ENCODE measurements around the gene ZNF554.

The ZNF554 gene

DNA sequence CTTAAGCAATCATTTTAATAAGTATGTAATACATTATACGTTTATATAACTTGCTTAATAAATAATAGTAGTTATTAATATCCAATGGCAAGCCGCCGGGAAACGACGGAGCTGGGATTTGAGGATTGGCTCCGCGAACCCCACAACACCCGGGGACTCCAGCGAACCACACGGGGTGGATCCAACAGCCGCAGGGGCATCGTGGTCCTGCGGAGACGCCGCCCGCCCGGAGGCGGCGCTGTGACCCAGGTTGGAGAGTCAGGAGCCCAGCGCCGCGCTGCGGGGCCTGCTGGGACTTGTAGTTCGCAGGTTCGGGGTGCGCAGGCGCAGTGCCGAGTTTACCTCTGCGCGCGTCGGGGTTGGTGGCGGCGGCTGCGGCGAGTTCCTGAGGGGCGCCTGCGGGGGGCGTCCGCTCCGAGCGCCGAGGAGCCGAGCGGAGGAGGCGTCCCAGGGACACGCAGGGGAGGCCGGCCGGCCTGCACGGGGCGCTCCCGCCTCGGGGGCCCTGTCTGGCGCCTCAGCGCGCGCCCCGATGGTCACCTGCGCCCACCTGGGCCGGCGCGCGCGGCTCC is at the start of gene ZNF554:
ZNF554 (plus strand) TSS at position 329 of the 572 bp plus-strand sequence; CDS start at position 533, 204 bp downstream.
- peak within 1 kb of the TSS; percentile 72 for H3K4me3 ChIP-seq (ENCODE audit: low read depth, low read length)

DNA sequence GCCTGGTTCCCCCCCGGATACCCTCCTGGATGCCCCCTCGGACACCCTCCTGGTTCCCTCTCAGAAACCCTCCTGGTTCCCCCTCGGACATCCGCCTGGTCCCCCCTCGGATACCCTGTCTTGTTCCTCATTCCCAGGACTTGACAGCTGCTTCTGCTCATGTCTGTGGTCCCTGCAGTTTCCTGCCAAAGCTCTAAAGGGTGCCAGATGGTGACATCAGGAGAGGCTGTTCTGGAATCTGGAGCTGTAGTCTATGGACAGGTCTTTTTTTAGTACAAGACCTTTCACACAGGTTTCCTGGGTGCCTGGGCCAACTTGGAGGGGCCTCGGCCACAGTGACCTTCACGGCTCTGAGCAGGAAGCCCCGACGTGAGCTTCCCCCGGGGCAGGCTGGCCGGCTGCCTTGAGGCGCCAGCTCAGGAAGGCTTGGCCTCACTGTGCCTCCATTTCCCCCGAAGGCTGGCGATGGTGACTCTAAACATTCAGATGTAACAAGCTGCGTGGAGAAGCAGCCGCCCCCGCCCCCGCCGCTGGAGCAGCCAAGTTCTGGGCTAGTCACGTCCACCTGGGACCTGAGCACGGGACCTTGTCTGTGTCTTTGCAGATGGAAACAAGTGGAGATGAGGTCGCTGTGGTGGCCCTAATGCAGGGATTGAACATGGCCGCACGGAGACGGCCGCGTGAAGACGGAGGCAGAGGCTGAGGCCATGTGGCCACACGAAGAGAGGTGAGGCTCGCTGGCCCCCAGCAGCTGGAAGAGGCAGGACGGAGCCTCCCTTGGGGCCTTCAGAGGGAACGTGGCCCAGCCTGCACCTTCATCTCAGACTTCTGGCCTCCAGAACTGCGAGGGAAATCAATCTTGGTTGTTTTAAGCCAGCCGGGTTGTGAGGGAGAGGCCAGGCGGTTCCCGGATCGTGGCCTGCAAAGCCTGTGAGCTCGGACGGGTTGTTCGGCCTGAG is 49.3 kb upstream of the ZNF554 start:
- no peak overlapping the region for H3K4me3 ChIP-seq (ENCODE audit: low read depth, low read length)

DNA sequence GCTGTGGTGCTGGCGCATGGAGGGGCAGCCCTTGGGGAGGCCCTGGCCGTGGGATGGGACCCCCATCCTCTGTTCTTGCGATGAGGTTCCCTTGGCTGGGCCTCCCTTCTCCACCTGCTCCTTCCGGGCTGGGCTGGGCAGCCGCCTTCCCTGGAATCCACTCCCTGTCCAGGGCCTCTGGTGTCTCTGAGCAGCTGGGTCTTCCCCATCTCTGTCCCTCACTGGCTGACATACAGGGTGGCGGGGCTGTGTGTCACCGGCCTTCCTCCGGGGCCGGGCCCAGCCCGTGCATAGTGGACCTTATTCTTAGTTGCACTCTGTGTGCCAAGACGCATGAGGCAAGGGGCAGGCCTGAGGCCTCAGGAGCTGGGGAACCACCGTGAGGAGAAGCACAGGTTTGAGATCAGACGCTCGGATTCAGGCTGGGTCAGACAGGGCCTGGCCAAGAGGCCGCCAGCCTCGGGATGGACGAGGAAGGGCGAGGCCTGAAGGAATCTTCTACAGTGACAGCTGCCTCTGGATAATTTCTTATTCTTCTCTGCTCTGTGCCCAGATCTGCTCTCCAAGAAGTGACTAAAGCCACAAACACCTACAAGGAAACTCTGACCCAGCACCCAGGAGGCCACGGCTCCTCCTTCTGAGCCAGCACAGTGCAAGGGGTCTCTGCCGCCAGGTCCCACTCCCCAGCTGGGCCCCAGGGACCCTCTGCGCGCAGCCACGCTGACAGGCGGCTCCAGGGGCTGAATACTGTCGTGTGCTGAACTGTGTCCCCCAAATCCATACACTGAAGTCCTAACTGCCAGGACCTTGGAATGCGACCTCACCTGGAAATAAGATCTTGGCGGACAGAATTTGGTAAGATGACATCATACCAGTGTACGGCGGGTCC is 47.6 kb upstream of the ZNF554 start:
- no peak overlapping the region for H3K4me3 ChIP-seq (ENCODE audit: low read depth, low read length)

DNA sequence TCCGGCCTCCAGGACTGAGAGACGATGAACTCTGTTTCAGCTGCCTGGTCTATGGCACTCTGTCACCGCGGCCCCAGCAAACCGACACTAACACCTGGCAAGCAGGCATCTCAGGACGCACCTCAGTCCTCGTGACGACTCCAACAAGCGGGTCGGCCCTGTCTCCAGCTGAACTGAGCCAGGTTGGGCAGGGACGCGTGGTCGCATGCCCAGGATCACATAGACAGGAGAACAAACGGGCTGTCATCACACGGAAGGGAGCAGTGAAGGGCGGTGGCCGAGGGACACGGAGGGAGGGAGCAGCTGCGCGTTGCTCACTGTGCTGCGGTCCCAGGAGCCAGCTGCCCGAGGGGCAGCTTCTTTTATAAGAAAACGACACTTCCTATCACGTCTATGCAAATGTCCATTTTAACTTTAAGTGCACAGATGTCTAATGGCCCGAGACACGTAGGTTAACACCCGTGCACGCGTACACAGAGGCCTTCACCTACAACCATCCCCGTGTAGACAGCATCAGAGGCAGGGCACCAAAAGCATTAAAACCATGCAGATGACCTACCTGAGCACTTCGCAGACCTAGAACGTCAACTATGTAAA is 45.5 kb upstream of the ZNF554 start:
- no peak overlapping the region for H3K4me3 ChIP-seq (ENCODE audit: low read depth, low read length)

DNA sequence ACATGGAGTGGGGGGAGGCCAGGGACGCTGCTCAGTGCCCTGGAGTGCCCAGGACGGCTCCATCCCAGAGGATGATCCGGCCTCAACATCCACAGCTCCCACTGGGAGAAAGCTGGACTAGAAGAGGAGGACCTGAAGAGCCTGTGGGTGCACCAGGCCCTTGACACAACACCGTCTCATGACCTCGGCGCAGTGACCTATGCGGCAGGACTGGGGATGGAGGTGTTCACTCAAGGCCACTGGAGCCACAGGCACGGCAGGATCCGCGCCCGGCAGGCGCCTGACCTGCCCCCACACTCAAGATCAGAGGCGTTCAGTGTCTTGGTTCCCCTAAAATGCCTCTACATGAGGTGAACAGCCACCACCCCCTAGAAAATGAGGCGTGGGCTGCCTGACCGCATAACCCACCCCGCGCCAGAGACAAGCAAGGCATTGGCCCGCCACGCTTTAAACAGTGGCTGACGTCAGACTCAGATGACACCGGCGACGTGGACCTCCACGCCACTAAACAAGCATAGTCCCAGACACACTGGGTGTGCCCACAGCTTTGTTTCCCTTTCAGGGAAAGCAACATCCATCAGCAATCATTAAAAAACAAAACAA is 44.6 kb upstream of the ZNF554 start:
- no peak overlapping the region for H3K4me3 ChIP-seq (ENCODE audit: low read depth, low read length)

DNA sequence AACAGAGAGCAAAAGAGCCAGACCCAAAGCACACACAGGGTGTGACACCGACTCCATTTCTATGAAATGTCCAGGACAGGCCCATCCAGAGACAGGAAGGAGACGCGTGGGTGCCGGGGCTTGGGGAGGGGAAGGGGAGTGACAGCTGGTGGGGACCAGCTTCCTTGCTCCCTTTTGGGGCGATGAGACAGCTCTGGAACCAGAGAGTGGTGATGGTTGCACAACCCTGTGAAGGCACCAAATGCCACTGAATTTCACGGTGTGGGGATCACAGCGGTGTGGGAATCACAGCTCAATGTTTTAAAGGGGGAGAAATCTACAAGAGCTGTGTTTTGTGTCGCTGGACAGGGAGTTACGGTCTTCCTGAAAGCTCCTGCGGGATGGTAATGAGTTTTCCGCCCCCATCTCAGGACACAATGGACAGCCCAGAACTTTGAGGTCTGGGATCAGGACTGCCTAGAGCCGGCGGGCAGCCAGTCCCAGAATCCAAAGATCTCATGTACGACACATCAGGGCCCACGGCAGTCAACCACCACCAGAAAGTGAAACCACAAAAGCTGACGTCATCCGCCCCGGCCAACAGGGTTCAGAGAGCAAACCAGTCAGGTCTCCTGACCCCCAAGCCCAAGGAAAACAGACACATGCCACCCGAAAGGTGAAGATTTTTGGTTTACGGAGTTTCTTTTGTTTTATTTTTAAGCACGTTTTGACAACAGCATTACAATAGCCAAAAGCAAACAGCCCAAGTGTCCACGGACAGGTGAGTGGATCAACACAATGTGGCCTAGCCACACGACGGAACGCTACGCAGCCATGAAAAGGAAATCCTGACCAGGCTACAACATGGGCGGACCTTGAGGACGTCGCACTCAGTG is 43.9 kb upstream of the ZNF554 start:
- no peak overlapping the region for H3K4me3 ChIP-seq (ENCODE audit: low read depth, low read length)

DNA sequence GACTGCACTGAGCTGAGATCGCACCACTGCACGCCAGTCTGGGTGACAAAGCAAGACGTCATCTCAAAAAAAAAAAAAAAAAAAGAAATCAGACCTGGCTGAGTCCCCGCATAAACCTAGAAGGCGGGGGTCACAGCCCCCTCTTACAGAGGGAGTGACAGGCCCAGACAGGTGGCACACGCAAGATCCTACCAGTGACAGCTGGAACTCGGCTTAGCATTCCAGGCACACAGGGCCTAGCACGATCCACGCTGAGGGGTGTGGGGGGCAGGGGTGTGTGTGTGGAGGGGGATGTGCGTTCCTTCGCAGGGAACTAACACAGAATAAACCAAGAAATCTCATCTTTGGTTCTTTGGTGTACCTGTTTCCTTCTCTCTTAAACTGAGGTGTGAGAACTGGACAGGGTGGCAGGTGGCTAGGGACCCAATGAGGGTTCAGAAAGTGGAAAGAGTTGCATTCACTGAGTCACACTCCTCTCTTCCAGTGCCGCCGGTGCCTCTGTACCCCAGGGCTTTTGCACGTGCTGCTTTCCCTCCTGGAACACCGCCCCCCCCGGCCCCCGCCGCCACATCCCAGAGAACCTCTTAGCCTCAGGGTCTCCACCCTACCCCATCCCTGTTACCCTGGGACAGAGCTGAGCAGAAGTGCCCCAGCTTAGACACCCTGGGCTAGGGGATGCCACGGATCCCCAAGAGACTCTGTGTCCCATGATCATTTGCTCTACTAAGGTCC is 41.5 kb upstream of the ZNF554 start:
- no peak overlapping the region for H3K4me3 ChIP-seq (ENCODE audit: low read depth, low read length)

DNA sequence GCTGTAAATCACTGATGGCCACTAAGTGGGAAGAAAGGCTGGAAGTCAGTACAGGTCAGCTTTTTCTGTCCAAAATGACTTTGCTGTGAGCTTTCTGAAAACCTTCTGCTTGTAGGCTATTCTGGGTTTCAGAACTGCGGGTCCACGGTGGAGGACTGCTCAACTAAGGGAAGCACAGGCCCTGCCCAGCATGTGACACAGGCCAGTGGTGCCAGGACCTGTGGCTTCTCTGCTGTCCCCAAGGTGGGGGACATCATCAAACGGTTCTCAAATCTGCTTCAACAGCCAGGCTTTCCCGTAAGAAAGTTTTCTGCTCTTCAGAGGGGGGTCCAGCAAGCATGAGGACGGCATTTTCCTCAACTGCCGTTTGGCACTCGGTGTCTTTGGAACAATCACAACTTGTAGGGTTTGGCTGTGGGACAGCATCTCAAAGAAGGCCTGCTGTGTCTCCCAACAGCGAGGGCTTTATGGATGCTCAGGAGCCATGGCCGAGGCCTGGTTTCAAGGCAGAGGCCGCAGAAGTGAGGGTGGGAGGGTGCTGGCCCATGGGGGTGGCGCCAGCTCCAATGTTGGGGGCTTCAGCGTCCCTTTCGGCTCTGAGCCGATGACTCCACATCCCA is 40.4 kb upstream of the ZNF554 start:
- H3K4me3 ChIP-seq (ENCODE audit: low read depth, low read length) = no peak overlapping the region

DNA sequence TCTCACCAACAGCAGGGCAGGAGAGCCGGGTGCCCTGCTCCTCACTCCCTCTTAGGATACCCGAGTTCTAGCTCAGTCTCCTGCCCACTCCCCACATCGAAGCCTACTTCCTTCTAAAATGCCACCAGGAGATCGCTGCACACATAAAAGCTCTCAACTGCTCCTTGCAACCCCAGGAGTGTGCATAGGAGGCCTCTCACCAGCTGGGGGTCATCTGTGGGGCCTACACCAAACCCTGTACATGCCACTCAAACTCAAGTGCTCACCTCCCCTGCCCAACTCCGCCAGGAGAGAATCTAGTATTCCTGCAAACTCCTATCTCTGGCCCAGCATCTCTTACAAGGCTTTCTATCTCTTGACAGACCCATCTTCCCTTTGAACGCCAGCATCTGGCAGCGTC is 39.4 kb upstream of the ZNF554 start:
- no peak overlapping the region for H3K4me3 ChIP-seq (ENCODE audit: low read depth, low read length)

DNA sequence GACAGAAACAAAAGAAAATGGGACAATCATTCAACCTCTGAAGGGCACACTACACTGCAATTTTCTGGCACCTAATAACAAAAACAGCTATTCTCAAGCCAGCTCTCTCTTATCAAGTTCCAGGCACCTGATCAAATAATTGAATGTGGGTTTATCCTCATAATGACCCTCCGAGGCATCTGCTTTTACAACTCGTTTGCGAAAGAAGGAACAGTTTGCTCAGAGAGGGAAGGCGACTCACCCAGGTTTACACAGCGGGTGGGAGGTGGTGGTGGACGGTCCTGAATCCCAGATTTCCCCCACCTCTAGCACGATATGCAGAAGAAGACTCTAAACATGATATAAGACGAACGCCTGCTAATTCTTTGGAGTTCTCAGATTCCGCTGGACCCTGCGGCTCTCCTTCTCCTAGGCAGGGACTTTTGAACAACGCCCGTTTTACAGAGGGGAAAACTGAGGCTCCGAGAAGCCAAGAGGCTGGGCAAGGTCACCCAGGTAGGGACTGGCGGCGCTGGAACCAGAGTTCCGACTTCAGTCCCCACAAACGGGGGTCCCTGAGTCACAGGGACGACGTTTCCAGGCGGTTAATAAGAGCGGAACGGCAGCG is 37.2 kb upstream of the ZNF554 start:
- H3K4me3 ChIP-seq (ENCODE audit: low read depth, low read length) = peak overlapping the region; percentile 85

DNA sequence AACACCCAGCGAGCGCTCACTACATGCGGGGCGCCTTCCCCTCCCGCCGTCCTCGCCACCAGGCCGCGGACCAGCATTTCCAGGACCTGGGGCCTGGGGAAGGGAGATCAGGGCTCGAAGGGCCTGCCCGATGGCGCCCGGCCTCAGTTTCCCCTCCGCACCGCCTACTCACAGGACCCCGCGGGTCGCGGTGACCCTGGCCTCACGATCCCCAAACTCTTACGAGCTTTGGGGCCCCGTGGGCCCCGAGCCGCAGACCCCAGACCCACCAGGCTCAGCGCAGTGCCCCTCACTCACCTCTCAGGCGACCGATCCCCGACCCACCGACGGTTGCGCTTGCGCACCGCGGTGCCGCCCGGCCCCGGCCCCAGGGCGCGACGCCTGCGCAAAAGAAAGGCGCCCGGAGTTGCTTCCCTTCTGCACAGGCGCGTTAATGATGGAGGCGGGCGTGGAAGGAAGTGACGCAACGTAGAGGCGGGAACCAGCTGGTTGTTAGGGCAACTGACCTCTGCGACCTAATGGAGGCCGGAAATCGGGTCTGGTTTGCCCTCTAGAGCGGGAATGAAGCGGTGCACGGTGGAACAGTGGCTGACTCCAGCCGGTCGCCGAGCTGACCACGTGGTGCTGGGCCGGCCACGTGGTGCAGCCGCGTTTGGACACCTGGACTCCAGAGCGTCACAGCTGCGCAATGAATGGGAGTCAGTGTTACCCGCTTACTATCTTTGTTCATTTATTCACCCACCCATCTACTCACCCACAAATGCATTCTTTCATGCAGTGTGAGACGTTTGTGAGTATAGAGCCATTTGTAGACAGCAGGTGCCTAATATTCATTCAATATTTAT is 36.5 kb upstream of the ZNF554 start, which contains the start of gene SGTA:
SGTA (minus strand) TSS at position 338 of the 845 bp plus-strand sequence. CDS start 14,205 bp downstream, outside the sequence.
- peak within 1 kb of the TSS; percentile 85 for H3K4me3 ChIP-seq (ENCODE audit: low read depth, low read length)

DNA sequence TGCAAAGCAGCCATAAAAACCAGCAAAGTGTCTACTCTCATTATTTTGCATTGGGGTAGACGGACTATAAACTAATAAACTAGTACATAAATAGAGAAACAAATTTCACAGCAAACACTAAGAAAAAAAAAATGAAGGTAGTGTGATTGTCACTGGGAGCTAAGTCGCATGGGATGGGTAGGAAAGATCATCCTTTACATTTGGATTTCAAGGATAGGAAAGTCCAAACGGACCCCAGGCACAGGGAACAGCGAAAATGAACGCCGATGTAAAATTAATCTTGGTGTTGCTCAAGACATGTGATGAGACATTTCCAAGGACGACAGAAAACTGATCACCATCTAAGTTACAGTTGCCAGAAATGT is 35.9 kb upstream of the ZNF554 start:
- H3K4me3 ChIP-seq (ENCODE audit: low read depth, low read length) = no peak overlapping the region

DNA sequence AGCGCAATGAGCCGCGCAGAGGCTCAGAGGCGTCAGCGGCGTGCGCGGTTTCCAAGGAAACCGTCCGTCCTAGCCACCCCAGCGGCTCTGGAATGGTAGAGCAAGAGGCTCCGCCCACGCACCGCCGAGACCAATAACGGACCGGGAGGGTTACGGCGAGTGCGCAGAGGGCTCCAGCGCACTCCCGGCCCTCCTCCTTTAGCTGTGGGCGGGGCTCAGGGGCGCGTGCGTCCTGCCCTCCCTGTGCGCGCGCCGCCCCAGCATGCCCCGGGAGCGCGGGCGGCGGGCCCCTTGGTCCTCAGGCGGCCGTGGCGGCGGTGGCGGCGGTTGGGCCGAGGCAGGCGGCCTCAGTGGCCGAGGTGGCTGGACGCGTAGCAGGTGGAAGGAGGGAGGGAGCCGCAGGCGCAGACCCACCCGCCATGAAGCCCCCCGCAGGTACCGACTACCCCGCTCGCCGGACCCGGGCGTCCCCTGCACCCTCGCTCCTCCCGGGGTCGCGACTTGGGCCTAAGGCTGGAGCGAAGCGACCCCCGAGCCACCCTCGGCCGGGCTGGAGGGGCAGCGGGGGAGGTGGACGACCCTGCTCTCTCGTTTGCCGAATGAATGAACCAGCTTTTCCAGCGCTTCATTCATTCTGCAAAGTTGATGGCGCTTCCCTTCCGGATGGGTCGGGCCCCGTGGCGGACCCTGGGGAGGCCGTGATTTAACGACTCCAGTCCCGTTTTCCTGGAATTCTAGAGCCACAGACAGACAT is 34.2 kb upstream of the ZNF554 start, which contains the start of gene THOP1:
THOP1 (plus strand) TSS at position 260 of the 754 bp plus-strand sequence; CDS start at position 420, 160 bp downstream.
- H3K4me3 ChIP-seq (ENCODE audit: low read depth, low read length) = peak within 1 kb of the TSS; percentile 83

DNA sequence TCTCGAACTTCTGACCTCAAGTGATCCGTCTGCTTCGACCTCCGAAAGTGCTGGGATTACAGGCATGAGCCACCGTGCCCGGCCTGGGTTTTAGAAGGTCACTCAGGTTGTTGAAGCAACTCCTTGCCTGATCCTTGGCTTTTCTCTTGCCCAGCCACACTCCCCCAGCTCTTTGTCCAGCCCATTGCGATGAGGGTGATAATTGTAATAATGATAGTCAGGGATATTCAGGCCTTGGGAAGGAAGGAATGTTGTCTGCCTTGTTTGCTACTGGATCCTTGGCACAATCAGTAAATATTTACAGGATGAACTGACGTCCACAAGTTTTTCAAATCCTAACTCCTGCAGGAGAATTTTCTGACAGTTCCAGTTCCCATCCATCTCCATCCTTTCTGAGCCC is 32.6 kb upstream of the ZNF554 start:
- H3K4me3 ChIP-seq (ENCODE audit: low read depth, low read length) = no peak overlapping the region

DNA sequence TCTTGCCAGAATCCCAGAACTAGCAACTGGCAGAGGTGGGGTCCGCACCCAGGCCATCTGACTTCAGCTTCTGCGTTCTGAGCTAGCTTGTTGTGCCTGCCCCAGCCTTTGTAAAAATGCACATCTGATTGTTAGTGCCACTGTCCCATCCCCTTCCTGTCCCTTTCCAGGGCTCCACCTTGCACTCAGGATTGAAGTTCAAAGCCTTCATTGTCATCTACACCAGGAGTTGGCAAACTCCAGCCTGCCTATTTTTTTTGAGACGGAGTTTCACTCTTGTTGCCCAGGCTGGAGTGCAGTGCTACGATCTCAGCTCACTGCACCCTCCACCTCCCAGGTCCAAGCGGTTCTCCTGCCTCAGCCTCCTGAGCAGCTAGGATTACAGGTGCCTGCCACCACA is 31.4 kb upstream of the ZNF554 start:
- H3K4me3 ChIP-seq (ENCODE audit: low read depth, low read length) = no peak overlapping the region

DNA sequence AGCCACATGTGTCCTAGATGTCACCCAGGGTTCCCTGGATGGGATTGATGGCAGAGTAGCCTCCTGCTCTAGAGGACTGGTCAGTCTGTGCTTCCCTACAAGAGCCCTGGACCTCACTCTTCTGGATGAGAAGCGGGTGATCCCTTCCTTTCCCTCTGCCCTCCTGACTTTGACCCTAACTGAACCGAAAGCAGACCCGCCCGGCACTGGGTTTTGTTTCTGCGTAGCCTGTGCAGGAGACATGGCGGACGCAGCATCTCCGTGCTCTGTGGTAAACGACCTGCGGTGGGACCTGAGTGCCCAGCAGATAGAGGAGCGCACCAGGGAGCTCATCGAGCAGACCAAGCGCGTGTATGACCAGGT is 29.5 kb upstream of the ZNF554 start:
- no peak overlapping the region for H3K4me3 ChIP-seq (ENCODE audit: low read depth, low read length)

Measured in iPS-11a (cell line).